ENCODE results near the gene SPRR5. TPM values are rescaled to one million over a fixed set of nuclear protein-coding genes. Genes with fewer than 3 reads are reported as not detected.

SPRR5 gene
- total and polyA plus RNA-seq, 11 donors, result not detected

- DNase-seq (no peak), ATAC-seq (no peak)
- intact Hi-C loops (cut with DNase I), result no loop called here
- TF ChIP-seq POLR2A (IDR thresholded peaks at IDR 0.05) (no peak), CTCF (IDR thresholded peaks at IDR 0.05) (no peak)
- Histone ChIP-seq H3K27ac (no peak overlapping the region), H3K9me3 (no peaks in the 10 kb centered on the region), H3K4me3 (no peak overlapping the region), H3K4me1 (no peaks in the 10 kb centered on the region), H3K36me3 (no peaks in the 10 kb centered on the region), H3K27me3 (peaks cover 0 to 10% (median 0%) of the 10 kb centered on the region in 9 donors)
- 73 to 87% (median 78%) methylated on average over 6 of the region's 6 CpGs for WGBS, 4 donors
Measured at GRCh38 chr1:152981146-152981871, 34.3 kb downstream of the SPRR5 start.

GRCh38 chr1:152982076-152982475 is 35.1 kb downstream of the SPRR5 start:
- H3K27me3 ChIP-seq, result peaks cover 0 to 10% (median 0%) of the 10 kb centered on the region in 9 donors
- H3K9me3 ChIP-seq, result no peaks in the 10 kb centered on the region
- H3K4me1 ChIP-seq, result no peaks in the 10 kb centered on the region
- TF ChIP-seq CTCF (IDR thresholded peaks at IDR 0.05) (no peak), POLR2A (IDR thresholded peaks at IDR 0.05) (no peak)
- no peaks in the 10 kb centered on the region for H3K36me3 ChIP-seq
- DNase-seq, result no peak
- intact Hi-C loops (cut with DNase I), result no loop called here
- 48 to 64% (median 59%) methylated on average over 4 of the region's 4 CpGs for WGBS, 4 donors
- no peak overlapping the region for H3K4me3 ChIP-seq
- ATAC-seq, result no peak
- H3K27ac ChIP-seq, result no peak overlapping the region

GRCh38 chr1:152983234-152983633 is 36.2 kb downstream of the SPRR5 start:
- ATAC-seq (no peak), DNase-seq (no peak)
- H3K9me3 ChIP-seq, result no peaks in the 10 kb centered on the region
- H3K27me3 ChIP-seq, result peaks cover 0 to 10% (median 0%) of the 10 kb centered on the region in 9 donors
- intact Hi-C loops (cut with DNase I), result no loop called here
- TF ChIP-seq CTCF (IDR thresholded peaks at IDR 0.05), result no peak
- TF ChIP-seq POLR2A (IDR thresholded peaks at IDR 0.05), result no peak
- H3K4me1 ChIP-seq, result no peaks in the 10 kb centered on the region
- no peak overlapping the region for H3K4me3 ChIP-seq
- no peak overlapping the region for H3K27ac ChIP-seq
- H3K36me3 ChIP-seq, result no peaks in the 10 kb centered on the region

GRCh38 chr1:152983743-152984142 is 36.7 kb downstream of the SPRR5 start, which contains the start of gene SPRR1A:
Gene SPRR1A, plus strand, starts transcription at chr1:152984081. Its CDS starts 1,150 bp downstream, at chr1:152985231.
- Histone ChIP-seq H3K4me1 (no peaks in the 10 kb centered on the region), H3K4me3 (no peak within 1 kb of the TSS), H3K9me3 (no peaks in the 10 kb centered on the region), H3K27me3 (peaks cover 0 to 10% (median 0%) of the 10 kb centered on the region in 9 donors), H3K27ac (no peak within 1 kb of the TSS), H3K36me3 (no peaks in the 10 kb centered on the region)
- intact Hi-C loops (cut with DNase I), result no loop called here
- TF ChIP-seq POLR2A (IDR thresholded peaks at IDR 0.05) (no peak), CTCF (IDR thresholded peaks at IDR 0.05) (no peak)
- no peak for DNase-seq
- WGBS, 4 donors, result 69 to 94% (median 82%) methylated on average over 3 of the region's 3 CpGs
- ATAC-seq, result no peak

Measured in heart left ventricle (tissue), 16 donors.